Keratinocyte (primary cell): ENCODE data around the gene ATP12A.

Experiments used
- EZH2 ChIP-seq: IDR thresholded peaks from one replicate; pipeline ENCODE4 v1.6.1; 2012; ENCODE audit warnings: inconsistent platforms, mild to moderate bottlenecking, low read length, moderate library complexity
- TF ChIP-seq, protein P1 (sequence below), 3 experiments: IDR thresholded peaks in 1 of 3; conservative IDR thresholded peaks in 1 of 3; optimal IDR thresholded peaks in 1 of 3; 2 replicates in 2 of 3; 3 replicates in 1 of 3; pipeline versions ENCODE3 to v1.5.1; 2011; ENCODE audit warnings: low read length in 3 of 3, mild to moderate bottlenecking in 3 of 3, moderate library complexity in 2 of 3, control low read depth in 1 of 3, inconsistent platforms in 1 of 3; ENCODE audit not compliant: insufficient read depth in 2 of 3; ENCODE audit errors: extremely low read depth in 1 of 3

DNA sequence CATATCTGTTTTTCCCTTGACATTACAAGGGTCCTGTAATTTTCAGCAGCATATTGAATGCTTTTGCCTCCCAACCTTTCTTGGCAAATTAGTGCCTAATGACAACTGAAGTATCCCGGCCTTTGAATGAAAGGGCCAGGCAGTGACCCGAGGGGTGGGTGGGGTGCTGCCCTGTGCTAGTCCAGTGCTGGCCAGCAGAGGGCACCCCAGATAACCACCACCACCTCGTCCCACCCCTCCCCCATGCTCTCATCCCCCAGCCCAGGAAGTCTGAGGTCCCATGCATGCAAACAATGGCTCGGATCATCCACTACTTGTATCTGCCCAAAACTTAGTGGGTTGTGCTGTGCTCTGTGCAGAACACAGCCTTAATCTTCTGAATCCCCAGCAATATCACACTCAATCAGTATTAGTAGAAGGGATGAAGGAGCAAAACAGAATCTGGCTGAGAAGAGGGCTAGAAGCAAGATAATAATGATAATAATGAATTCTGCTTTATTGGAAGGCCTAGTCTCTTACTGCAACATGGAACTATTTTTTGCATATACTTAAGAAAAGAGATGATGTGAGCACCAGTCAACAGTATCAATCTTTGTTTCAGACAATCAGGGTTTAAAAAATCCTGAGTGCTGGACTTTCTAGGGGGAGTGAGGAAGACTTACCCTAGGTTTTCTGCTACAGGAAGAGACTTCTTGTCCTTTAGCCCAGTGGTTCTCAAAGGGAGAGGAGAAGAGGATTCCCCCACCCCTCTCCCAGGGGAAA, 3.8 kb downstream of the ATP12A start:
- TF ChIP-seq EZH2 = no peak
- TF ChIP-seq, protein P1, sequence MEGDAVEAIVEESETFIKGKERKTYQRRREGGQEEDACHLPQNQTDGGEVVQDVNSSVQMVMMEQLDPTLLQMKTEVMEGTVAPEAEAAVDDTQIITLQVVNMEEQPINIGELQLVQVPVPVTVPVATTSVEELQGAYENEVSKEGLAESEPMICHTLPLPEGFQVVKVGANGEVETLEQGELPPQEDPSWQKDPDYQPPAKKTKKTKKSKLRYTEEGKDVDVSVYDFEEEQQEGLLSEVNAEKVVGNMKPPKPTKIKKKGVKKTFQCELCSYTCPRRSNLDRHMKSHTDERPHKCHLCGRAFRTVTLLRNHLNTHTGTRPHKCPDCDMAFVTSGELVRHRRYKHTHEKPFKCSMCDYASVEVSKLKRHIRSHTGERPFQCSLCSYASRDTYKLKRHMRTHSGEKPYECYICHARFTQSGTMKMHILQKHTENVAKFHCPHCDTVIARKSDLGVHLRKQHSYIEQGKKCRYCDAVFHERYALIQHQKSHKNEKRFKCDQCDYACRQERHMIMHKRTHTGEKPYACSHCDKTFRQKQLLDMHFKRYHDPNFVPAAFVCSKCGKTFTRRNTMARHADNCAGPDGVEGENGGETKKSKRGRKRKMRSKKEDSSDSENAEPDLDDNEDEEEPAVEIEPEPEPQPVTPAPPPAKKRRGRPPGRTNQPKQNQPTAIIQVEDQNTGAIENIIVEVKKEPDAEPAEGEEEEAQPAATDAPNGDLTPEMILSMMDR (optimal IDR thresholded peaks at IDR 0.05 in 1 of 3, IDR thresholded peaks at IDR 0.05 in 1 of 3, conservative IDR thresholded peaks at IDR 0.05 in 1 of 3; ENCODE audit: extremely low read depth in 1 of 3, insufficient read depth in 2 of 3, low read length in 3 of 3) = peak in 2 of 3 experiments; percentile 59 to 89
